Vagina (tissue), 2 donors: ENCODE measurements around the gene METTL2A.
"Not testable (repeated sequence)": the region's sequence is repeated elsewhere in the genome, so short reads cannot be mapped to it uniquely, and the experiment has no call there.

ENCODE experiments used
- CTCF ChIP-seq, 3 experiments: fragments of 450-650 bp in 2 of 3; fragments of 200-600 bp in 1 of 3; sonication (generic) in 1 of 3; IDR thresholded peaks; one replicate each; pipeline ENCODE4 v1.5.1; 2017 to 2019; ENCODE audit warnings: antibody characterized with exemption in 3 of 3, mild to moderate bottlenecking in 2 of 3, moderate library complexity in 2 of 3
- POLR2A ChIP-seq, 2 donors: fragments of 450-650 bp; IDR thresholded peaks; one replicate each; pipeline ENCODE4 v1.6.1; 2017; ENCODE audit warnings: antibody characterized with exemption in 2 of 2, mild to moderate bottlenecking in 2 of 2, moderate library complexity in 2 of 2

- TF ChIP-seq CTCF, POLR2A (IDR thresholded peaks at IDR 0.05): not testable (repeated sequence)
Measured at GRCh38 chr17:62452195-62452594, 28.5 kb downstream of the METTL2A start.
